SK-N-SH treated with all-trans-retinoic acid at 6 μM for 48 hours (cell line): ENCODE measurements around the gene CTNNBL1.

Experiments used
- ARNTL ChIP-seq: fragments of 450-650 bp; formaldehyde crosslinking; IDR thresholded peaks from 2 replicates; pipeline ENCODE4 v1.5.0; 2020; ENCODE audit warnings: low read depth, mild to moderate bottlenecking, moderate library complexity, borderline replicate concordance
- CSDC2 ChIP-seq: fragments of 250-450 bp; sonication (Bioruptor Pico); IDR thresholded peaks from 2 replicates; pipeline ENCODE4 v1.5.0; 2020; ENCODE audit warnings: mild to moderate bottlenecking, moderate library complexity
- ESRRG ChIP-seq: fragments of 250-450 bp; sonication (Bioruptor Pico); IDR thresholded peaks from 2 replicates; pipeline ENCODE4 v1.6.1; 2021; ENCODE audit warnings: mild to moderate bottlenecking
- GLIS3 ChIP-seq: fragments of 250-450 bp; sonication (Bioruptor Pico); IDR thresholded peaks from 2 replicates; pipeline ENCODE4 v1.5.0; 2020; ENCODE audit warnings: mild to moderate bottlenecking, moderate library complexity
- ISL1 ChIP-seq: fragments of 250-450 bp; sonication (Bioruptor Pico); IDR thresholded peaks from 2 replicates; pipeline ENCODE4 v2.1.2; 2022; ENCODE audit warnings: mild to moderate bottlenecking, moderate library complexity
- RARB ChIP-seq: fragments of 250-450 bp; sonication (Bioruptor Pico); IDR thresholded peaks from 2 replicates; pipeline ENCODE4 v1.8.0; 2021; ENCODE audit warnings: mild to moderate bottlenecking, moderate library complexity
- ZC3H10 ChIP-seq: fragments of 250-450 bp; sonication (Bioruptor Pico); IDR thresholded peaks from 2 replicates; pipeline ENCODE4 v1.5.1; 2021; ENCODE audit warnings: mild to moderate bottlenecking, moderate library complexity
- ZFP3 ChIP-seq: fragments of 250-450 bp; sonication (Bioruptor Pico); IDR thresholded peaks from 2 replicates; pipeline ENCODE4 v1.5.0; 2020; ENCODE audit warnings: mild to moderate bottlenecking, moderate library complexity
- ZFP30 ChIP-seq: fragments of 450-650 bp; formaldehyde crosslinking; IDR thresholded peaks from 2 replicates; pipeline ENCODE4 v1.5.0; 2022; ENCODE audit warnings: mild to moderate bottlenecking, moderate library complexity
- ZNF70 ChIP-seq: fragments of 450-650 bp; formaldehyde crosslinking; IDR thresholded peaks from 2 replicates; pipeline ENCODE4 v1.5.0; 2020; ENCODE audit warnings: mild to moderate bottlenecking, moderate library complexity
- TF ChIP-seq, protein P1 (sequence below): fragments of 250-450 bp; sonication (Bioruptor Pico); IDR thresholded peaks from 2 replicates; pipeline ENCODE4 v1.5.1; 2021; ENCODE audit warnings: mild to moderate bottlenecking, moderate library complexity
- TF ChIP-seq, protein P2 (sequence below): fragments of 250-450 bp; sonication (Bioruptor Pico); IDR thresholded peaks from 2 replicates; pipeline ENCODE4 v1.5.0; 2020; ENCODE audit warnings: mild to moderate bottlenecking, moderate library complexity
- TF ChIP-seq, protein P3 (sequence below): fragments of 250-450 bp; sonication (Bioruptor Pico); IDR thresholded peaks from 2 replicates; pipeline ENCODE4 v1.5.1; 2020; ENCODE audit warnings: low read depth, mild to moderate bottlenecking, moderate library complexity
- TF ChIP-seq, protein P4 (sequence below): fragments of 250-450 bp; sonication (Bioruptor Pico); IDR thresholded peaks from 2 replicates; pipeline ENCODE4 v1.8.0; 2020; ENCODE audit warnings: mild to moderate bottlenecking, moderate library complexity, borderline replicate concordance

DNA sequence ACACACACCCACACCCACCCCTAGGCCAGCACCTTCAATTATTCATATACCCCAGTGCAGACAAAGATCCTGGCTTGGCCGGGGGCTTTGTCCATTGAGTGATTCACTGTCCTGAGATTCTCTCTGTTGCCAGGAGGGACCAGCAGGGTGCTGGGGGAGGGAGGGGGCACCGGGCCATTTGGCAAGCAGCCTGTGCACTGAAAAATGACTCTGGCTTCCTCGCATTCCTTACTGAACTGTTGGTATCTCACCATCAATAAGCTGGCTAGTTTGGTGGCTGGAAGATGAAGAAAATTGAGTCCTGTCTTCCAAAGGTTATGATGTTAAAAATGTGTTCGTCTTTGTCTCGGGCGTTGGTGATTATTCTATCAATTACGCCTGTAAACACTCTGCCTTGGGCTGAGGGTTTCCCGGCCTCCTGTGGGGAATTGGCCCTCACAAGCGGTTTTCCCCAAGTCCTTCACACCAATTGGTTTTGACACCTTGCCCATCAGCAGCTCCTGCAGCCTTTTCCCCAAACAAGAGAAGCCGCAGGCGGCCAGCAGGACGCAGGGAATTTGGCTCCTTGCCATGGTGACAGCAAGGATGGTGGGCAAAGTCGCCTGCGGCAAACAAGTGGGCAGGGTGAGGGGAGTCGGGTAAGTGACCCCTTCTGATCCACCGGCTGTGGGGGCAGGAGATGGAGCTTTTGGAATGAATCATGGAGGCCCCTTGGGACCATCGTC, 214.0 kb downstream of the CTNNBL1 start:
- TF ChIP-seq ARNTL (CRISPR knock-in tag), result no peak
- no peak for TF ChIP-seq ZFP30 (CRISPR knock-in tag)
- TF ChIP-seq, protein P1, sequence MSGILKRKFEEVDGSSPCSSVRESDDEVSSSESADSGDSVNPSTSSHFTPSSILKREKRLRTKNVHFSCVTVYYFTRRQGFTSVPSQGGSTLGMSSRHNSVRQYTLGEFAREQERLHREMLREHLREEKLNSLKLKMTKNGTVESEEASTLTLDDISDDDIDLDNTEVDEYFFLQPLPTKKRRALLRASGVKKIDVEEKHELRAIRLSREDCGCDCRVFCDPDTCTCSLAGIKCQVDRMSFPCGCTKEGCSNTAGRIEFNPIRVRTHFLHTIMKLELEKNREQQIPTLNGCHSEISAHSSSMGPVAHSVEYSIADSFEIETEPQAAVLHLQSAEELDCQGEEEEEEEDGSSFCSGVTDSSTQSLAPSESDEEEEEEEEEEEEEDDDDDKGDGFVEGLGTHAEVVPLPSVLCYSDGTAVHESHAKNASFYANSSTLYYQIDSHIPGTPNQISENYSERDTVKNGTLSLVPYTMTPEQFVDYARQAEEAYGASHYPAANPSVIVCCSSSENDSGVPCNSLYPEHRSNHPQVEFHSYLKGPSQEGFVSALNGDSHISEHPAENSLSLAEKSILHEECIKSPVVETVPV, result no peak
- TF ChIP-seq ISL1 (CRISPR knock-in tag), result peak; percentile 14; the same call in 1 of the 2 replicates
- TF ChIP-seq, protein P2, sequence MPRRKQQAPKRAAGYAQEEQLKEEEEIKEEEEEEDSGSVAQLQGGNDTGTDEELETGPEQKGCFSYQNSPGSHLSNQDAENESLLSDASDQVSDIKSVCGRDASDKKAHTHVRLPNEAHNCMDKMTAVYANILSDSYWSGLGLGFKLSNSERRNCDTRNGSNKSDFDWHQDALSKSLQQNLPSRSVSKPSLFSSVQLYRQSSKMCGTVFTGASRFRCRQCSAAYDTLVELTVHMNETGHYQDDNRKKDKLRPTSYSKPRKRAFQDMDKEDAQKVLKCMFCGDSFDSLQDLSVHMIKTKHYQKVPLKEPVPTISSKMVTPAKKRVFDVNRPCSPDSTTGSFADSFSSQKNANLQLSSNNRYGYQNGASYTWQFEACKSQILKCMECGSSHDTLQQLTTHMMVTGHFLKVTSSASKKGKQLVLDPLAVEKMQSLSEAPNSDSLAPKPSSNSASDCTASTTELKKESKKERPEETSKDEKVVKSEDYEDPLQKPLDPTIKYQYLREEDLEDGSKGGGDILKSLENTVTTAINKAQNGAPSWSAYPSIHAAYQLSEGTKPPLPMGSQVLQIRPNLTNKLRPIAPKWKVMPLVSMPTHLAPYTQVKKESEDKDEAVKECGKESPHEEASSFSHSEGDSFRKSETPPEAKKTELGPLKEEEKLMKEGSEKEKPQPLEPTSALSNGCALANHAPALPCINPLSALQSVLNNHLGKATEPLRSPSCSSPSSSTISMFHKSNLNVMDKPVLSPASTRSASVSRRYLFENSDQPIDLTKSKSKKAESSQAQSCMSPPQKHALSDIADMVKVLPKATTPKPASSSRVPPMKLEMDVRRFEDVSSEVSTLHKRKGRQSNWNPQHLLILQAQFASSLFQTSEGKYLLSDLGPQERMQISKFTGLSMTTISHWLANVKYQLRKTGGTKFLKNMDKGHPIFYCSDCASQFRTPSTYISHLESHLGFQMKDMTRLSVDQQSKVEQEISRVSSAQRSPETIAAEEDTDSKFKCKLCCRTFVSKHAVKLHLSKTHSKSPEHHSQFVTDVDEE (CRISPR knock-in tag), result no peak
- no peak for TF ChIP-seq CSDC2 (CRISPR knock-in tag)
- TF ChIP-seq ZC3H10 (CRISPR knock-in tag), result no peak
- TF ChIP-seq, protein P3, sequence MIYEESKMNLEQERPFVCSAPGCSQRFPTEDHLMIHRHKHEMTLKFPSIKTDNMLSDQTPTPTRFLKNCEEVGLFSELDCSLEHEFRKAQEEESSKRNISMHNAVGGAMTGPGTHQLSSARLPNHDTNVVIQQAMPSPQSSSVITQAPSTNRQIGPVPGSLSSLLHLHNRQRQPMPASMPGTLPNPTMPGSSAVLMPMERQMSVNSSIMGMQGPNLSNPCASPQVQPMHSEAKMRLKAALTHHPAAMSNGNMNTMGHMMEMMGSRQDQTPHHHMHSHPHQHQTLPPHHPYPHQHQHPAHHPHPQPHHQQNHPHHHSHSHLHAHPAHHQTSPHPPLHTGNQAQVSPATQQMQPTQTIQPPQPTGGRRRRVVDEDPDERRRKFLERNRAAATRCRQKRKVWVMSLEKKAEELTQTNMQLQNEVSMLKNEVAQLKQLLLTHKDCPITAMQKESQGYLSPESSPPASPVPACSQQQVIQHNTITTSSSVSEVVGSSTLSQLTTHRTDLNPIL (CRISPR knock-in tag), result no peak
- TF ChIP-seq, protein P4, sequence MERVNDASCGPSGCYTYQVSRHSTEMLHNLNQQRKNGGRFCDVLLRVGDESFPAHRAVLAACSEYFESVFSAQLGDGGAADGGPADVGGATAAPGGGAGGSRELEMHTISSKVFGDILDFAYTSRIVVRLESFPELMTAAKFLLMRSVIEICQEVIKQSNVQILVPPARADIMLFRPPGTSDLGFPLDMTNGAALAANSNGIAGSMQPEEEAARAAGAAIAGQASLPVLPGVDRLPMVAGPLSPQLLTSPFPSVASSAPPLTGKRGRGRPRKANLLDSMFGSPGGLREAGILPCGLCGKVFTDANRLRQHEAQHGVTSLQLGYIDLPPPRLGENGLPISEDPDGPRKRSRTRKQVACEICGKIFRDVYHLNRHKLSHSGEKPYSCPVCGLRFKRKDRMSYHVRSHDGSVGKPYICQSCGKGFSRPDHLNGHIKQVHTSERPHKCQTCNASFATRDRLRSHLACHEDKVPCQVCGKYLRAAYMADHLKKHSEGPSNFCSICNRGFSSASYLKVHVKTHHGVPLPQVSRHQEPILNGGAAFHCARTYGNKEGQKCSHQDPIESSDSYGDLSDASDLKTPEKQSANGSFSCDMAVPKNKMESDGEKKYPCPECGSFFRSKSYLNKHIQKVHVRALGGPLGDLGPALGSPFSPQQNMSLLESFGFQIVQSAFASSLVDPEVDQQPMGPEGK (CRISPR knock-in tag), result peak; percentile 87; the same call in 1 of the 2 replicates
- no peak for TF ChIP-seq ZNF70 (CRISPR knock-in tag)
- no peak for TF ChIP-seq ZFP3 (CRISPR knock-in tag)
- TF ChIP-seq RARB (CRISPR knock-in tag), result no peak
- no peak for TF ChIP-seq GLIS3 (CRISPR knock-in tag)
- TF ChIP-seq ESRRG (CRISPR knock-in tag), result no peak
